Activated T-cell treated with anti-CD3 and anti-CD28 coated beads, Interleukin-2, amount 50 U/mL, for 72 hours (primary cell): ENCODE measurements around the gene PRDX1. TPM values are rescaled to one million over a fixed set of nuclear protein-coding genes. Genes with fewer than 3 reads are reported as not detected.

Experiments
- ATAC-seq, 2 donors: fragments of 150-1000 bp; cut with Tn5 transposase; replicated peaks in 1 of 2; 2 replicates each; pipeline ENCODE4 v1.10.0; 2021; ENCODE audit warnings: moderate library complexity in 2 of 2, mild to moderate bottlenecking in 1 of 2
- DNase-seq, 2 donors: peaks; one replicate each; pipeline ENCODE4 v3.0.0; 2021 to 2022; ENCODE audit warnings: mixed read lengths in 1 of 2
- H3K27ac Mint-ChIP-seq: one replicate; pipeline ENCODE4 v1.8.0; 2022; ENCODE audit warnings: mild to moderate bottlenecking, moderate library complexity, mixed read lengths
- H3K27me3 Mint-ChIP-seq: one replicate; pipeline ENCODE4 v1.8.0; 2022; ENCODE audit warnings: low read depth, mixed read lengths
- H3K36me3 Mint-ChIP-seq, 2 donors: one replicate each; pipeline ENCODE4 v1.8.0; 2022; ENCODE audit warnings: mixed read lengths in 2 of 2, mild to moderate bottlenecking in 1 of 2; ENCODE audit not compliant: insufficient read depth in 2 of 2
- H3K4me1 Mint-ChIP-seq: one replicate; pipeline ENCODE4 v1.8.0; 2022; ENCODE audit warnings: low read depth, mixed read lengths
- H3K4me3 Mint-ChIP-seq, 2 donors: one replicate each; pipeline ENCODE4 v1.8.0; 2022; ENCODE audit warnings: mild to moderate bottlenecking in 2 of 2, mixed read lengths in 2 of 2, moderate library complexity in 2 of 2
- H3K9me3 Mint-ChIP-seq, 2 donors: one replicate each; pipeline ENCODE4 v1.8.0; 2022; ENCODE audit warnings: mixed read lengths in 2 of 2
- total RNA-seq, 2 donors: library from RNA; stranded (reverse); gene quantifications; one replicate each; pipeline ENCODE4 v1.2.3, GENCODE V29; 2022

The PRDX1 gene
- total RNA-seq, 2 donors from 2014 or later = 128 to 146 TPM

DNA sequence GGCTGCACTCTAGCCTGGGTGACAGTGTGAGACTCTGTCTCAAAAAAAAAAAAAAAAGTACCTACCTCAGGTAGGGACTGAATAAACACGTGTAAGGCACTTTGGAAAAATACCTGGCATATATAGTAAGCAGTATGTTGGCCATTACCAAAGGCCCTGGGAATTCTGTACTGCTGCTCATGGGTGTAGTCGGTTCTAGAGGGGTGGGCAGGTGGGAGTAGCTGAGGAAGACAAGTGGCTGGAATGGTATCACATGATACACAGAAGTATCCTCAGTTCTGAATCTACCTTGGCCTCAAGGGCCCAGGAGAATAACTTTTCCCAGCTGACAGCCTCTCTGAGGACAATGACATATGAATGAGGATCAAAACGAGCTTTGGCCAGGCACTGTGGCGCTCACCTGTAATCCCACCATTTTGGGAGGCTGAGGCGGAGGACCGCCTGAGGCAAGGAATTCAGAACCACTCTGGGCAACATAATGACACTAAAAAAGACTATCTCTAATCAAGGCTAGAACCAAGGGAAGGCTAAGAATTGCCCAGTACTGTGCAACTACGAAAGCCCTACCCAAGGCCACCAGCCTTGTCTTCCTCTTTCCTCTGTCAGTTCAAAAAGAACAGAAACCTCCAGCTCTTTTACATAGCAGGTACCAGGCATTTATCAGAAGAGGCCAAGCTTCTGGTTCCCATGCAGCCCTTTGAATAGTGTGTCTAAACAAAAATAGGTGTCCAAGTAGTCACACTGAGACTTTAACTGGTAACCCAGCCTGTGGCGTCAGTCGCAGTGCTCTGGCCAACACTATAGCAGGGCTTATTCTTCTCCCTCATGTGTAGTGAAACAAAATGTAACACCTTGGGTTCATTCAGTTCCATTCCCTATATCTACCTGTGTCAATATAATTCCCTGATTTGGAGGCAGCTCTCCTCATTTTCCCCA lies 11.4 kb downstream of the PRDX1 start:
- ATAC-seq = no peak
- H3K4me3 Mint-ChIP-seq = no peak overlapping the region
- no peak for DNase-seq
- peaks cover 9 to 20% of the 10 kb centered on the region in 2 donors for H3K36me3 Mint-ChIP-seq
- no peaks in the 10 kb centered on the region for H3K9me3 Mint-ChIP-seq
- peaks cover 11% of the 10 kb centered on the region for H3K4me1 Mint-ChIP-seq
- H3K27ac Mint-ChIP-seq = no peak overlapping the region
- H3K27me3 Mint-ChIP-seq = no peaks in the 10 kb centered on the region

- Mint-ChIP-seq H3K27me3 (no peaks in the 10 kb centered on the region), H3K36me3 (peaks cover 9 to 13% of the 10 kb centered on the region in 2 donors), H3K4me1 (peaks cover 4% of the 10 kb centered on the region), H3K27ac (peak overlapping the region; percentile 20), H3K9me3 (no peaks in the 10 kb centered on the region), H3K4me3 (no peak overlapping the region)
- DNase-seq (no peak), ATAC-seq (no peak)
These were observed 13.2 kb downstream of the PRDX1 start for GRCh38 chr1:45508295-45509151.

- Mint-ChIP-seq H3K4me3 (no peak overlapping the region), H3K36me3 (peaks cover 9 to 13% of the 10 kb centered on the region in 2 donors), H3K27me3 (no peaks in the 10 kb centered on the region), H3K4me1 (peaks cover 4% of the 10 kb centered on the region), H3K9me3 (no peaks in the 10 kb centered on the region), H3K27ac (peak overlapping the region; percentile 20)
- no peak for ATAC-seq
- DNase-seq = no peak
These were observed 13.8 kb downstream of the PRDX1 start for GRCh38 chr1:45507893-45508292.

- Mint-ChIP-seq H3K27me3 (no peaks in the 10 kb centered on the region), H3K36me3 (peaks cover 9 to 11% of the 10 kb centered on the region in 2 donors)
These were observed 14.5 kb downstream of the PRDX1 start for GRCh38 chr1:45507195-45507594.

GRCh38 chr1:45503462-45504360 lies 18.0 kb downstream of the PRDX1 start:
- H3K4me3 Mint-ChIP-seq = no peak overlapping the region
- no peaks in the 10 kb centered on the region for H3K9me3 Mint-ChIP-seq
- no peaks in the 10 kb centered on the region for H3K27me3 Mint-ChIP-seq
- peaks cover 36% of the 10 kb centered on the region for H3K4me1 Mint-ChIP-seq
- no peaks in the 10 kb centered on the region for H3K36me3 Mint-ChIP-seq
- no peak overlapping the region for H3K27ac Mint-ChIP-seq
- no peak for ATAC-seq
- no peak for DNase-seq

More at GRCh38 chr1:45507195-45507594, 14.5 kb downstream of the PRDX1 start:
- DNase-seq (no peak), ATAC-seq (no peak)
- H3K27ac Mint-ChIP-seq = no peak overlapping the region
- peaks cover under 1% of the 10 kb centered on the region for H3K4me1 Mint-ChIP-seq
- H3K4me3 Mint-ChIP-seq = no peak overlapping the region
- no peaks in the 10 kb centered on the region for H3K9me3 Mint-ChIP-seq

DNA sequence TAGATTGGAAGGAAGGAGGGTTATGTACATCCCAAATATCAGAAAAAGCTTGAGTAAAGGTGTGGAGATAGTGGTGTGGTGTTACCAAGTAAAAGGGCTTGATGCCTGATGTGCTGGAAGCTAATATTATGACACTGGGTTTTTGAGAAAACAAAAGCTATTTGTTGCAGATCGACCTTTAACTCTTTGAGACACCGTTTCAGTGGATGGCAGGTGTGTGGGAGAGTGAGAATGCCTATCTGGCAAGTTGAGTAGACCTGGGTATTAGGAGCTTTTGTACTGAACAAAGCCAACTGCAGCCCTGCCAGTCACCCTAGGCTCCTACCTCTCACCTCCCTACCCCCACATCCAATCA lies 20.2 kb downstream of the PRDX1 start:
- Mint-ChIP-seq H3K4me1 (peaks cover 38% of the 10 kb centered on the region), H3K27ac (peak overlapping the region; percentile 49), H3K9me3 (no peaks in the 10 kb centered on the region), H3K36me3 (peaks cover 0 to 1% of the 10 kb centered on the region in 2 donors), H3K27me3 (no peaks in the 10 kb centered on the region), H3K4me3 (peak overlapping the region in 1 of 2 donors; percentile 91)
- DNase-seq = no peak
- ATAC-seq = no peak

- peaks cover 0 to 4% of the 10 kb centered on the region in 2 donors for H3K36me3 Mint-ChIP-seq
- no peaks in the 10 kb centered on the region for H3K9me3 Mint-ChIP-seq
- no peaks in the 10 kb centered on the region for H3K27me3 Mint-ChIP-seq
- peak overlapping the region; percentile 91 to 98 for H3K4me3 Mint-ChIP-seq
- H3K4me1 Mint-ChIP-seq = peaks cover 38% of the 10 kb centered on the region
- DNase-seq (no peak), ATAC-seq (peak in 1 of 2 donors; percentile 8)
- H3K27ac Mint-ChIP-seq = peak overlapping the region; percentile 66
These were observed 22.3 kb downstream of the PRDX1 start for GRCh38 chr1:45499415-45499769.

DNA sequence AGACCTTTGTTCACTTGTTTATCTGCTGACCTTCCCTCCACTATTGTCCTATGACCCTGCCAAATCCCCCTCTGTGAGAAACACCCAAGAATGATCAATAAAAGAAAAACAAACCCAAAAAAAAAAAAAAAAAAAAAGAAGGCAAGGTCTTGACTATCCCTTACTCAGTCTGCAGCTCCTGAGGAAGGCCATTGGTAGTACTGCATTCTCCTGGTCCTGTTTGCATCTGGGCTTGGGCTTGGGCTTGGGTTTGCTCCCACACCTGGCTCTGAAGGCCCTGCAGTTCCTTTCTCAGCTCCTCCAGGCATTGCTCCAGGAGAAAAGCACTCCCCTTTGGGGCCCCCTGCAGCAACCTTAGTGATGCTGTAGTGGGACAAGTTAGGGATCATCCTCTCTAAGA lies 23.4 kb downstream of the PRDX1 start:
- Mint-ChIP-seq H3K4me3 (peak overlapping the region; percentile 91 to 98), H3K9me3 (no peaks in the 10 kb centered on the region), H3K27me3 (no peaks in the 10 kb centered on the region), H3K36me3 (peaks cover 0 to 4% of the 10 kb centered on the region in 2 donors), H3K4me1 (peaks cover 38% of the 10 kb centered on the region), H3K27ac (no peak overlapping the region)
- DNase-seq (no peak), ATAC-seq (no peak)

DNA sequence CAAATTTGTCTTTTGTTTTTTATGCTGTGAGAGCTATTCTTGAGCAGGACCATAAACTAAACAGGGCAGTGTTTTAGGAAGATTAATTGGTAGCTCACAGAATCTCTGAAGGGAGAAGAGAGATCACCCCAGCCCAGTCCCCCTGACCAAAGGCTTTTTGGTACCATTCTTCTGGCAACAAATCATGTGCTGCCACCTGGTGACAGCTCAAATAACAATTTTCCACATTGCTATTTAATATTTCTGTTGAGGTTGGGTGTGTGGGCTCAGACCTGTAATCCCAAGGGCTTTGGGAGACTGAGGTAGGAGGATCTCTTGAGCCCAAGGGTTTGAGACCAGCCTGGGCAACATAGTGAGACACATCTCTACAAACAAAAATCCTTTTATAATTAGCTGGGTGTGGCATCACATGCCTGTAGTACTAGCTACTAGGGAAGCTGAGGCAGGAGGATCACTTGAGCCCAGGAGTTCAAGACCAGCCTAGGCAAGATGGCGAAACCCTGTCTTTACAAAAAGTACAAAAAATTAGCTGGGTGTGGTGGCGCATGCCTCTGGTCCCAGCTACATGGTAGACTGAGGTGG lies 28.5 kb downstream of the PRDX1 start:
- H3K27ac Mint-ChIP-seq = no peak overlapping the region
- no peak for ATAC-seq
- peaks cover 0 to 4% of the 10 kb centered on the region in 2 donors for H3K36me3 Mint-ChIP-seq
- H3K27me3 Mint-ChIP-seq = no peaks in the 10 kb centered on the region
- peak overlapping the region in 1 of 2 donors; percentile 36 for H3K4me3 Mint-ChIP-seq
- no peaks in the 10 kb centered on the region for H3K9me3 Mint-ChIP-seq
- peaks cover 10% of the 10 kb centered on the region for H3K4me1 Mint-ChIP-seq
- DNase-seq = peak; percentile 43 to 50

DNA sequence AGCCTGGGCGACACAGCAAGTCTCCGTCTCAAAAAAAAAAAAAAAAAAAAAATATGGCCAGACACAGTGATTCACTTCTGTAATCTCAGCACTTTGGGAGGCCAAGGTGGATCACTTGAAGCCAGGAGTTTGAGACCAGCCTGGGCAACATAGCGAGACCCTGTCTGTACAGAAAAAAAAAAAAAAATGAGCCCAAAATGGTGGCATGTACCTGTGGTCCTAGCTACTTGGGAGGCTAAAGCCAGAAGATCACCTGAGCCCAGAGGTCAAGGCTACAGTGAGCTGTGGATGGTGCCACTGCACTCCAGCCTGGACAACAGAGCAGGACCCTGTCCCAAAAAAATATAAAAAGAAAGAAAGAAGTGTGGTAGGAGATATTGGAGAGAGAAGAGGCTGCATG lies 29.0 kb downstream of the PRDX1 start:
- no peak for ATAC-seq
- no peak overlapping the region for H3K4me3 Mint-ChIP-seq
- H3K27ac Mint-ChIP-seq = no peak overlapping the region

DNA sequence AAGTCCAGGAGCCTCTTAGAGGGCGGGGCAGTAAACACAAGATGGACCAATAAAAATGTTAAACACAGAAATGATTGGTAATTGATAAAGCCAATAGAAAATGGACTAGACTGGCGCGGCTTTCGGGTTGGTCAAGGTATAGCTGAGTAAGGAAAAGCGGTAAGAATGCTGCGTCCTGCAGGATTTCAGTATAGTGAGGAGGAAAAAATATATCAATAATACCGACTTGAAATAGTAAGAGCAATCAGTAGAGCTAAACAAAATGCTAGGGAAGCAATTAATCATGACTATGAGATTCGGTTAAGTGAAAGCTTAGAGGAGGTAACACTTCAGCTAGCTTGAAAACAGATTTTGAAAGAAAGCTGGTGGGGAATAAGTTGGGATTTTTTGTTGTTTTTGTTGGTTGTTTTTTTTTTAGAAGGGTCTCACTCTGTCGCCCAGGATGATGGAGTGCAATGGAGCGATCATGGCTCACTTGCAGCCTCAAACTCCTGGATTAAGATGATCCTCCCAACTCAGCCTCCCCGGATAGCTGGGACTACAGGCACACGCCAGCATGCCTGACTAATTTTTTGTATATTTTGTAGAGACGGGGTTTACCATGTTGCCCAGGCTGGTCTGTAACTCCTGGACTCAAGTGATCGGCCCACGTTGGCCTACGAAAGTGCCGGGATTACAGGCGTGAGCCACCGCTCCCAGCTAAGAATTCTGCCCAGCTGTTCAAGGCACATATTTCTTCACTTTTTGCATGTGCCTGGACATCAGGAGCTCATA lies 30.0 kb downstream of the PRDX1 start:
- no peak overlapping the region for H3K27ac Mint-ChIP-seq
- H3K27me3 Mint-ChIP-seq = no peaks in the 10 kb centered on the region
- H3K4me3 Mint-ChIP-seq = no peak overlapping the region
- ATAC-seq = no peak
- no peaks in the 10 kb centered on the region for H3K9me3 Mint-ChIP-seq
- peaks cover 13% of the 10 kb centered on the region for H3K4me1 Mint-ChIP-seq
- peaks cover 0 to 4% of the 10 kb centered on the region in 2 donors for H3K36me3 Mint-ChIP-seq
- DNase-seq = no peak

More for the DNA sequence above, 29.0 kb downstream of the PRDX1 start:
- Mint-ChIP-seq H3K4me1 (peaks cover 13% of the 10 kb centered on the region), H3K27me3 (no peaks in the 10 kb centered on the region), H3K9me3 (no peaks in the 10 kb centered on the region), H3K36me3 (peaks cover 0 to 4% of the 10 kb centered on the region in 2 donors)
- no peak for DNase-seq
